Transverse colon (tissue), 3 donors: Measurements from ENCODE around the gene ZNF865.

Source experiments
- POLR2A ChIP-seq: fragments of 450-650 bp; IDR thresholded peaks from one replicate; pipeline ENCODE4 v1.6.1; 2016; ENCODE audit warnings: antibody characterized with exemption, mild to moderate bottlenecking, moderate library complexity
- TF ChIP-seq, protein P1 (sequence below), 5 experiments: fragments of 200-600 bp in 3 of 5; fragments of 450-650 bp in 2 of 5; sonication (generic) in 3 of 5; IDR thresholded peaks; 1 replicate in 2 of 5; 2 replicates in 3 of 5; pipeline ENCODE4 v1.5.1; 2016 to 2017; ENCODE audit warnings: antibody characterized with exemption in 5 of 5, inconsistent platforms in 3 of 5, mild to moderate bottlenecking in 2 of 5, moderate library complexity in 1 of 5

DNA sequence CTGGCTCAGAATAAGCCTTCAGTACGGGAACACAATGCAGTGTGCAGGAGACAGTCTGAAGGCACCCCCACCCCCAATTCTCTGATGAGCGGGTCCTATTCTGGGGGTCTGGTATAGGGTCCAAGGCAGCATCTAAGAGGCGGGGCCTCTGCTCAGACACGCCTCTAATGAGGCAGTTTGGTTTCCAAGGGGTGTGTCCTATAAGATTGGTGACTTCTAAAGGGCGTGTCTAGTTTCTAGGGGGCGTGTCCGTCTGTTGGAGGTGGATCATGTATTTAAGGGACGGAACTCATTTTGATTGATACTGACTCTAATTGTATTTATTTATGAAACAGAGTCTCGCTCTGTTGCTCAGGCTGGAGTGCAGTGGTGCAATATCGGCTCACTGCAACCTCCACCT, 14.8 kb upstream of the ZNF865 start:
- TF ChIP-seq, protein P1, sequence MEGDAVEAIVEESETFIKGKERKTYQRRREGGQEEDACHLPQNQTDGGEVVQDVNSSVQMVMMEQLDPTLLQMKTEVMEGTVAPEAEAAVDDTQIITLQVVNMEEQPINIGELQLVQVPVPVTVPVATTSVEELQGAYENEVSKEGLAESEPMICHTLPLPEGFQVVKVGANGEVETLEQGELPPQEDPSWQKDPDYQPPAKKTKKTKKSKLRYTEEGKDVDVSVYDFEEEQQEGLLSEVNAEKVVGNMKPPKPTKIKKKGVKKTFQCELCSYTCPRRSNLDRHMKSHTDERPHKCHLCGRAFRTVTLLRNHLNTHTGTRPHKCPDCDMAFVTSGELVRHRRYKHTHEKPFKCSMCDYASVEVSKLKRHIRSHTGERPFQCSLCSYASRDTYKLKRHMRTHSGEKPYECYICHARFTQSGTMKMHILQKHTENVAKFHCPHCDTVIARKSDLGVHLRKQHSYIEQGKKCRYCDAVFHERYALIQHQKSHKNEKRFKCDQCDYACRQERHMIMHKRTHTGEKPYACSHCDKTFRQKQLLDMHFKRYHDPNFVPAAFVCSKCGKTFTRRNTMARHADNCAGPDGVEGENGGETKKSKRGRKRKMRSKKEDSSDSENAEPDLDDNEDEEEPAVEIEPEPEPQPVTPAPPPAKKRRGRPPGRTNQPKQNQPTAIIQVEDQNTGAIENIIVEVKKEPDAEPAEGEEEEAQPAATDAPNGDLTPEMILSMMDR (IDR thresholded peaks at IDR 0.05), result no peak
- no peak for TF ChIP-seq POLR2A
